NCI-H345 treated with DMSO at 0.1 percent for 48 hours (cell line): Measurements from ENCODE around the gene MED7.

ENCODE experiments used
- DNase-seq: peaks from one replicate; lab custom pipeline; 2025; ENCODE audit not compliant: unreplicated experiment; lab: John Stamatoyannopoulos, UW

MED7 gene

DNA sequence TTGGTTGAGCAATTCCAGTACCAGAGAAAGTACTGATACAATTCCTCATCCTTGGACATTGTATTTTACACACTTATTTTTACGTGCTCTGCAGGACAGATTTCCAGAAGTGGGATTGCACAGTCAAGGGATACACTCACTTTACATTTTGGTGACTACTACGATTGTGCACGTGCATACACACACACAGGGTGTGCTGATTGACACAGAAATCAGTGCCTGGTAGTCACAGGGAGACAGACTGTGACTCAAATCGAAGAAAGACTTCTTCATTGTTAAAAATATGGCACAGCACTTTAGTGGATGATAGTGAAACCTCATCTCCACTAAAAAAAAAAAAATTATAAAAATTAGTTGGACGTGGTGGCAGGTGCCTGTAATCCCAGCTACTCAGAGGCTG lies 21.9 kb upstream of the MED7 start:
- DNase-seq = no peak

DNA sequence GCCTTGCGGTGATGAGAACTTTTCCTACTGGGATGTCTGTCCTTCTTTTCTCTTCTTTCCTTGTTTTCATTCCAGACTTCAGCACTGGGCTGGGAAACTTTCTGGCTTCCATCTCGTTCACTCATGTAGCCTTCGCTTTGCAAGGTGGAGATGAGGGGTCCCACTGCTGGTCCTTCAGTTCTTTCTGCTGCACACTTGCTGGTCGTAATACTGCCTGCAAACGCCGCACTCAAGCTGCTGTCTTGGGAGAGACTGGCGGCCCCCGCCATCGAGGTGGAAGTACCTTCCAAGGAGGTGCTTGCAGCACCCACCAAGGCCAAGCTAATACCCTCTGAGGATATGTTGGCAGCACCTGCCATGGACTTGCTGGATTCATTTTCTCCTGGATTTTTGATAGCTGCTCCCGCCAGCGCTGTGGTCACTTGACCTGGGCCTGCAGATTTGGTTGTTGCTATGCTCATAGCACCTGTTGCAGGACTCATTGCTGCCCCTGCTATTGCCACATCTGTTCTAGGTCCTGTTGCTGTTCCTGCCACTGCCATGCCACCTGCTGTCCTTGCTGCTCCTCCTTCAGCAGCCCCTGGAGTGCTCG lies 20.4 kb upstream of the MED7 start:
- DNase-seq = no peak

DNA sequence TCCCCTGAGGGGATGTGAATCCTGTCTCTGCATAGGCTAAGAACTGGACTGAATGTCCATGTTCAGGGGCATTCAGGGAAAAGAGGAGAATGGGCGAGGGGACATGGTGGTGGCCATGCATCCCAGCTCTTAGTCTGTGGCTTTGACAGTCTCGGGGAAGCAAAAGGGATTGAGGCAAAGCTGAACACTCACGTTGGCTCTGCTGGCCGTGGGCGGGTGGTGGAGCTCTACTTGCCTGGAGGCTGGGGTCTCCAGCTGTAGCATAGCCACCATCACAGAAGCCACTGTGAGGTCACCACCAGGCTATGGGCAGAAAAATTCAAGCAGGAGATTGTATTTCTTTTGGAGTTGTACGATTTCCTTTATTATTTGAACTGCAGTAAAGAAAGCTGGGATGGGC lies 19.3 kb upstream of the MED7 start:
- no peak for DNase-seq

DNA sequence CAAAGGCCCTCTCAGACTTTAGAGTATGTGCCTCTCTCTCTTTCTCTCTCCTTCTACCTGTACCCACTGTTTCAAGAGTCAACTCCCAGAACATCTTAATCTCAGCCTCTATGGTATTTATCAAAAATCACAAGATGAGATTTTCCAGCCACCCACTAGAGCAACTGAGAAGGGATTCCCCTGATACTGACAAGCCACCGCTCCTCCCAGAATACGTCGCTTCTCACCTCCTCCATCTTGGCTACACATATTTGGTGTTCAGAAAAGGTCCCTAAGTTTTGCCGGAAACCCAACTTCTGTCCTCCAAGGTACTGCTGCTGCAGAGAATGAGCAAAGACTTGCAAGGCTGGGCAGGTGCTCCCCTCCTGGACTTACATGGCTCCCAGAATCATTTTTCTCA lies 17.3 kb upstream of the MED7 start:
- no peak for DNase-seq

DNA sequence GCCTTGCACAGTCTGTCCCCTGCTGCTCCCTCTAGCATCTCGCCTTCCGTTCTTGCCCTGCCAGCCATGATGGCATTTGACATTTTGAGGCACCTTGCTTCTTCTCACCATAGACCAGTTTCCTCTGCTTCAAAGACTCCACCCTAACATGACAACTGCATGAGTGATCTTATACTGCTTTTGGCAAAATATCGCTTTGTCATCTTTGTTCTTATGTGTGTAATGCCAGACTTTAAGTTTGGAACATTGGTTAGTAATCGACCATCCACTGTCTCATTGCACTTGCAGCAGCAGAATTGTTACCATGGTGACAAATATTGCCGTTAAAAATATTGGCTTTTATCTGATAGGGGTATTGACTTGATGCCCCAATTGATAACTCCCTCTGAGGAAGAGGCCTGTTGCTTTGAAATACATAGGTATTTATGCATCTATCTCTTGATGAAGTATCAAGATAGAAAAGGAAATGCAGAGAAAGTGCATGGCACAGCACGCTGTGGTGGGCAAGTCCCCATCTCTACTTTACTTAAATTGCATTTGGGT lies 16.6 kb upstream of the MED7 start:
- no peak for DNase-seq

DNA sequence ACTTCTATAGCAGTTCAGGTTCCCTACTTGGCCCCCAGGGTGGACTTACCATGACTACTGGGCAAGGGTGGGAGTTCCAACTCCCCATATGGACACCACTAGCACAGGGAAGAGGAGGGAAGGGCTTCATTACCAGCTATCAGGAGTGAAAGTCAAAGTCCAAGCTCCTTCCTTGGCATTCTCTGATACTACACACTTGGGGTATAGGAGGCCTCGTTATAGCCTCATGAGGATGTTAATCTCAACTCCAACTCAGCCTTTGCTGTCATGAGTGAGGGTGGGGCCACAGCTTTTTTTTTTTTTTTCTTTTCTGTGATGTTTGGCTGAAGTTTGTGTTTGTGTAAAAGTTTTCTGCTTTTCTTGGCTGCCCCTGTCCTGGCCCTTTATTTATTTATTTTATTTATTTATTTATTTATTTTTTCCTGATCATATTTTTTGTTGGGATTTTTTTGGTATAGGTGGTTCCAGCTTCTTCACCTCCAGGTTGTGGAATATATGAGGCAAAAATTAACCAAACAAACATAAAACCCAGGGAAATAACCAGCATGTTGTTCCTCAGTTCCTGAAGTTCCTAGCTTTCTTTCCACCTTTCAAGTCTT lies 14.7 kb upstream of the MED7 start:
- DNase-seq = no peak

DNA sequence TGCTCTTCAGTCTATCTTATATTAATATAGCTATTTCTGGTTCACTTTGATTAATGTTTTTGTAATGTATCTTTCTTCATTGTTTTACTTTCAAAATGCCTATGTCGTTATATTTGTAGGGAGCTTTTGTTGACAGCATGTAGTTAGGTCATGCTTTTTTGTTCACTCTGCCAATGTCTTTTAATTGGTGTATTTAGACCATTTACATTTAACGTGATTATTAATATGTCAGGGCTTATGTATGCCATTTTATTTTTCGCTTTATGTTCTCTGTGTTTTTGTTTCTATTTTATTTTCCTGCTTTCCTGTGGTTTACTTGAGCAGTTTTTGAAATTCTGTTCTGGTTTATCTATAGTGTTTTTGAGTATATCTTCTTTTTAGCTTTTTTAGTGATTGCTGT lies 12.6 kb upstream of the MED7 start:
- no peak for DNase-seq

DNA sequence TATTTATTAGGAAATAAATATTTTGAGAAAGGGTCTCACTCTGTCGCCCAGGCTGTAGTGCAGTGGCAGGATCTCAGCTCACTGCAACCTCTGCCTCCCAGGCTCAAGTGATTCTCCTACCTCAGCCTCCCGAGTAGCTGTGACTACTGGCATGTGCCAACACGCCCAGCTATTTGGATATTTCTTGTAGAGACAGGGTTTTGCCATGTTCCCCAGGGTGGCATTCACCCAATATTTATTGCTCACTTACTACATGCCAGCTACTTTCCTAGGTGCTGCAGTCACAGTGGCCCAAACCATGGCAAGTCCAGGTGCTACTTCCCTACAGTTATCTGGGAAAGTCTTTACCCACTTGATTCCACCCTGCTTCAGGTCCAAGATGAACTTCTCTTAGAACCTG lies 8.3 kb upstream of the MED7 start:
- DNase-seq = no peak

DNA sequence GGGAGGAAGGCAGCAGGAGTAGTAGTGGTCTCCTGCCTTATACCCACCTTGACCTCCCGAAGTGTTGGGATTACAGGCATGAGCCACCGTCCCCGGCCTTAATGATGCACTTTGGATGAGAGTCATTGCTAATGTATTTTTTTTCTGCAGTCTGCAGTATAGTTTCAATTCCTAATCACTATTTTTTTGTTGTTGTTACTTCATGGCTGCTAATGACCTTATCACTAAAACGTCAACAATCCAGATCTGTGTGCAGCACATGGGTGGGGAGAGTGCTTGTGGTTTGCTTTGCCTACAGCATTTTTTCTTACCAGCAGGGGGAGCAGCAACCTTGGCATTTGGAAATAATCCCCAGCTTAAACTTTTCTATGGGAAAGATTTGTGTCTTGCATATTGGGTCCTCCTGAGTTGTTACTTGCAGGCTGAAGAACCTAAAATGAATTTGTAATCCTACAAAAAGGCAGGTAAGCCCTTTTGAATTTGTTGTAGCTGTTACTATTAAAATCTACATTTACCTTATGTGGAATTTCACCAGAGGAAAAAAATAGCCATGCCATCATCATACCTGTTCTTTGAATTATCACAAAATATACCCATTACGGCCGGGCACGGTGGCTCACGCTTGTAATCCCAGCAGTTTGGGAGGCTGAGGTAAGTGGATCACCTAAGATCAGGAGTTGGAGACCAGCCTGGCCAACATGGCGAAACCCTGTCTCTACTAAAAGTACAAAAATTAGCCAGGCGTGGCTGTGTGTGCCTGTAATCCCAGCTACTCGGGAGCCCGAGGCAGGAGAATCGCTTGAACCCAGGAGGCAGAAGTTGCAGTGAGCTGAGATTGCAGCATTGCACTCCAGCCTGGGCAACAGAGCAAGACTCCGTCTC lies 6.3 kb upstream of the MED7 start:
- peak; percentile 38 for DNase-seq

DNA sequence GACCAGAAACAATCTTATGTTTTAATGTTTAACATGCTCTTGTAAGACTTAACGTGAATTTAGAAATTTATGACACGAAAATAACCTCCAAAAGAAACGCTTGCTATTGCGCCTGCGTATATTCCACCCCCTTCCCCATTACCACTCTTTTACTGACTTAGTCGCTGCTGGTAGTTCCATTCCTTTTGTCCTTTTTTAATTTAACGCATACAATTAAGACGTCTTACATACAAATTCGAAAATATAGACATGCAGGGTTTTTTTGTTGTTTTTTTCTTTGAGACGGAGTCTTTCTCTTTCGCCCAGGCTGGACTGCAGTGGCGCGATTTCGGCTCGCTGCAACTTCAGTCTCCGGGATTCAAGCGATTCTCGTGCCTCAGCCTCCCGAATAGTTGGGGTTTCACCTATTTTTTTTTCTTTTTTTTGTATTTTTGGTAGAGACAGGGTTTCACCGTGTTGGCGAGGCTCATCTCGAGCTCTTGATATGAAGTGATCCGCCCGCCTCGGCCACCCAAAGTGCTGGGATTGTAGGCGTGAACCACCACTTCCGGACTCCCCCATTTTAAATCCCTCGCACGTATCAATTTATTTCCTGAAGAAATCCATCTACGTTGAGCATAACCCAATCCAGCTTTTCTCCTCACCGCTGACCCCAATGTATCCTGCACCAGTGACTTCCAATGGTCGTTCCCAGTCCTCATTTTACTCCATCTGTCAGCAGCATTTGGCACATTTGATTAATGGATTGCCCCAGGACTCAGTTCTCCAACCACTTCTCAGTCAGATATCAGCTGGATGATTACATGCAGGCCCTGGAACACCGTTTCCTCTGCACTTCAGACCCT lies 684 bp upstream of the MED7 start:
- DNase-seq = peak; percentile 46

DNA sequence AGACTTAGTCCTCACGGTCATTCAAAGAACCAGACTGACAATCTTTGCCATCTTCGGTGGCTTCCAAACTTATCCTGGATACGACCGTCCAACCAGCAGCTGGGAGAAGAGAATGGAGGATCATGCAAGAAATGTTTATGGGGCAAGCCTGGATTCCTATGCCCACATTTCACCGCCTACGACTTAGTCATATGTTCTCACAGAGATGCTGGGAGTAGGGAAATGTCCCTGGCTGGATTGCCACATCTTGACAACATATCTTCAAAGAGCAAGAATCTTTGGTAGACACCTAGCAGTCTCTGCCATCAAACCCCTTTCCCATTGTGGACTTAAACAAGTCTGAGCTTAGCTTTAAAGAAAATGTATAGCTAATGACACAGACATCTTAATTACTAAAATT lies 5.0 kb downstream of the MED7 start:
- no peak for DNase-seq

DNA sequence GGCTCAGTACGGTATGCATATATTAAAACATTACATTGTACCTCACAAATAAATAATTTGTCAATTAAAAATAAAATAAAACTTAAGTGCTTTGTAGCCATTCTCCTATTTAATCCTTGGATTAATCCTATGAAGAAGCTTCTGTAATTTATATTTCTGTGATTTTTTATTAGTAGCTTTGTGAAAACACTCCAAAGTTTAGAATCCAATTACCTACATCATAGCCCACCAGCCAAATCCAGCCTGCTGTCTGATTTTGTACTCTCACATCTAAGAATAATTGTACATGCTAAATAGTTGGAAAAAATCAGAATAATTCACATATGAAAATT lies 10.4 kb downstream of the MED7 start:
- DNase-seq = no peak

DNA sequence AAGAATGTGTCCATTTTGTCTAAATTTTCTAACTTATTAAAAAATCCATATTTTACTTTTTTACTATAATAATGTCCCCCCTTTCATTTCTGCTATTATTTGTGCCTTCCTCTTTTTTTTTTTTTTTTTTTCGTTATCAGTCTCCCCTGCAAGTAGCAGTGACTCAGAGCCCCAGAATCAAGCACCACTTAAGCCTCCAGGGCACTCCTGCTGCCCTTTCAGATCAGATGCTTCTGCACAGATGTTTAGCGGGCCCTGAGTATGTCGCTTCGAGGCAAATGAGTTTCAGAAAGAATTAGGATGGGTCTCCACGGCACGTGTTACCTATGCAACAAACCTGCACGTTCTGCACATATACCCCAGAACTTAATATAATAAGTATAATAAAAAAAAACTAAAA lies 11.7 kb downstream of the MED7 start:
- DNase-seq = no peak

DNA sequence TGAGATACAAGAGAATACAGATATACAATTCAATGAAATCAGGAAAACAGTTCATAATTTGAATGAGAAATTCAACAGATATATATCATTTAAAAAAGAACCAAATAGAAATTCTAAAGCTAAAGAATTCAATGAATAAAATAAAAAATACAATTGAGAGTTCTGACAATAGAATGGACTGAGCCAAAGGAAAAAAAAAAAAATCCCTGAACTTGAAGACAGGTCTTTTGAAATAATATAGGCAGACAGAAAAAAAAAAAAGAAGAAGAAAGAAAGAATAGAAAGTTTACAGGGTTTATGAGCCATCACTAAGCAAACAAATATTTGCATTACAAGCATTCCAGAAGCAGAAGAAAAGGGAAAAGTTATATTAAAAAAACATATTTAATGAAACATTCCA lies 21.0 kb downstream of the MED7 start:
- DNase-seq = no peak

DNA sequence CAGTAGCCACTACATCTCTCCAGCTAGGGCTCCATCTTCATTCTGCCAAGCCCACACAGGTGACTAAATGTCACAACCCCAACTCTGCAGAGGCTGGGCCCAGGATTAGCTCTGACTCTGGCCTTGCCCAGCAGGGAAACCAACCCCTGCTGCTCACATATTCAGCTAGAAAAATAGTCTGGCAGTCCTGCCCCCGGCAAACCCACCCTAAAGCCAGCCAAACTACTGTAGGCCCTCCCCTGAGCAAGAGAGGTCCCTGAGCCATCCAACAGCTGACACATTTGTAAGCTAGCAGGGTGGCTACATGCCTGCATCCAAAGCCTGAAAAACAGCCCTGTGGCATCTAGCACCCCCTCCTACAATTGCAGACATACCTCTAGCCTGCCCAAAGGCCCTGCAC lies 22.6 kb downstream of the MED7 start:
- no peak for DNase-seq

DNA sequence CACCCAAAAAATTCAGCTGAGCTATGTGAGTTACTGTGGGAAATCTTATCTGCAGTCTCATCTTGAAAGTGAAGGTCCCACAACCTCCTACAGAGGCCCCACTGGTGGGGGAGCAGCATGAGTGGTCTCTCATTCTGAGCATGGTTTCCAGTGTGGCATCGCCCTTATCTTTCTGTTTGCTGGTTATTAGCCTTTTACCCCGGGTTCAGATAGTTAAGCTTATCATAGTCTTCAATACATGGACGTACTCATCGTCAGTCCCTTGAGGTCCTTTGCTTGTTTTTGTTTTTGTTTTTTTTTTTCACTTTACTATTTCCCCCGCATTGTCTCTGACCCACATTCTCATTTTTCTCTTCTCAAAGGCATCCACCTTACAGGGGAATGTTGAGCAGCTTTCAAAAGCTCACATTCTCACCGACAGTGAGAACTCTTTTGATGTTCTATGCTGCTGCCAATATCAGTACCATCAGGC lies 26.1 kb downstream of the MED7 start:
- no peak for DNase-seq

DNA sequence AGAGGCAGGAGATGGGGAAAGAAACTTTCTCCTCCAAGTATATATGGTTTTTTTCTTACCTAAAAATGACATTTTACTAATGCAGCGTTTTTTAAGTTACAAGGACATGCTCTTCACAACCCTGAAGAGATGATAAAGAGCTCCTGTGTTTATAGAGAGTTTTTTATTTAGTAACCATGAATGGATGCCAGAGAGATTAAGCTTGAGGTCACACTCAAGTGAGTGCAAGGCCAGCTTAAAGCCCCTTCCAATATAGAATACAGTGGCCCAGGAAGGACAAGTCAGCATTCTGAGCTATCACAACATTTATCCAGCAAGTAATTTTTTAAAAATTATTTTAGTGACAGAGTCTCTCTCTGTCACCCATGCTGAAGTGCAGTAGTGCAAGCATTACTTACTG lies 27.2 kb downstream of the MED7 start:
- no peak for DNase-seq

DNA sequence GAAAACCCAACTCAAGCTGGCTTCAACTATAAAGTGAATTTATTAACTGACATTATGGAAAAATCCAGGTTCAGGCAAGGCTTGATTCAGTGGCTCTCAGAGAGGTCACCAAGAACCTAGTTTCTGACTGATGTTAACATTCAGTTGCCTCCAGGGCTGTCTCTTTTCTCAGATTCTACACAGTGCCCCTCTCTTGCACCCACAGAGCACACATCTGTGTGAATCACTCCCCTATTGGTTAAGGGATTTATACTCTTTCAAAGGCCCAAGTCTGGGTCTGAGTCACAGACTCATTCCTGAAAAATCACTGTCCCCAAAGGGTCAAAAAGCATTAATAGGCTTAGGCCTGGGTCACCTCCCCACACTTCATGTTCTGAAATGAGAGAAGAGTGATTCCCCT lies 27.7 kb downstream of the MED7 start:
- no peak for DNase-seq

DNA sequence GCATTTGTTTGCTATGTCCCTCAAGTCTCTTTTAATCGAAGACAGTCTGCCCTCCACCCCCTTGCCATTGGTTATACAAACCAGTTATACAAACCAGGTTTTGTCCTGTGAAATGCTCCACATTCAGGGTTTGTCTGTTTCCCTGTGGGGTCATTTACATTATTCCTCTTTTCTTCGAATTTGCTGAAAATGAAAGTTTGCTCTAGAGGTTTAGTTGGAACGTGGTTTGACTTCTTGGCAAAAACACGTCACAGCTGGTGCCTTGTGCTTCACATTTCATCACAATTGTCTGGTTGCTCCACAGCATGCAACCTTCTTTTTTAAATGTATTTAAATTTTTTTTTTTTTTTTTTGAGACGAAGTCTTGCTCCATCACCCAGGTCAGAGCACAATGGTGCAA lies 29.7 kb downstream of the MED7 start:
- DNase-seq = no peak

DNA sequence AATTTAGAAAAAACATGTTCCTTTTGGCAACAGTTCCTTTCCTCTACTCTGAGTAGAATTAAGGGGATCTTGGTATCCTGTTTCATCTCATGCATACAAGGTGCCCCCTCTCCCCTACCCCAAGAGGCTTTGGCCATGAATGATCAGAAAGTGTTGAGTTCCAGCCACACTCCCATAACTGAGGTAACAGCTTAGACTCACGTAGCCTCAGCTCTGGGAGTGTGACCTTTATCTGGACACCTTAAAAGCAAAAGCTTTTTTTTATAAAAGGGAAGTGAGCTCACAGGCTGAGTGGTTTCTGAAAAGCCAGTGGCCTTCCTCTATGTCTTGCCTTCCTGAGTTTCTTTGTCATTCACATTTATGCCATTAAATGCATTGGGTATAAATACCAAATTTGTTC lies 32.9 kb downstream of the MED7 start:
- DNase-seq = no peak

DNA sequence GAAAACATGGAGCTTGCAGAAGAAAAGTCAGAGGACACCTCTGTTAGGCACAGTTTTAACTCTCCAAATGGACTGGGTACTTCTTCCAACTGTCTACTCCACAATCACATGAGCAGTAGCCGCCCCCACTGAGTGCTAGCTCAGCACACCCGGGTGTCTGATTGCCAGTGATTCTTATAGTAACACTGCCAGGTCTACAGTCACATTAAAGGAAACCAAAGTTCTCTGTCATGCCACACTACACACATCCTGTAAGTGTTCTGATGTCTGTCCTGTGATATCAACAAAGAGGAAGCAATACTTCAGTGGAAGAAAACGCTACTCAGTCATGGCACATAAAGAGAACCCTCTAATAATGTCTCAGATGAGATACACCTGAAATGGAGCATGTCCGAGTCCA lies 33.7 kb downstream of the MED7 start, which contains the start of gene HAVCR2:
HAVCR2 (minus strand) TSS at position 69 of the 400 bp plus-strand sequence; CDS start at position 8, 61 bp downstream.
- no peak for DNase-seq
